SK-N-MC (cell line): ENCODE measurements around the gene STRBP.

Experiments used
- EZH2 ChIP-seq: fragments of 200-600 bp; sonication (generic); IDR thresholded peaks from one replicate; pipeline ENCODE4 v1.6.1; 2017; ENCODE audit warnings: antibody characterized with exemption
- POLR2AphosphoS5 ChIP-seq: IDR thresholded peaks from 2 replicates; pipeline ENCODE4 v1.6.1; 2012; ENCODE audit warnings: mild to moderate bottlenecking, low read depth, low read length, borderline replicate concordance

DNA sequence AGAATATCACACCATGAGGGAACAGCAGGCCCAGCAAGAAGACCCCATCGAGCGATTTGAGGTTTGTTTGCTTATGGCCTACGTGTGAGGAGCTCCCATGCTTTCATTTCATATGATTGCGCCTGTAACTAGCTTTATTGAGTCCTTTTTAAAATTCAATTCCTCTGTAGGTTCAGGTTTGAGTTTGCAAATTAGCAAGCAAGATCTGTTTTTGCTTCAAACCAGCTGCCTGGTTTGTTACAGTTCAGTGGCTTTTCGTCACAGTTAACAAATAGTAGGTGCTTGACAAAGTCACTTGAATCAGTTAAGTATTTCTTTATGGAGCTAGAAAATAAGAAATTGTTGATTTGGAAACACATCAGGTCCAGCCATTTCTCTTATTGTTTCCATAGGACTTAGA lies 178.6 kb downstream of the STRBP start:
- TF ChIP-seq EZH2 (no peak), POLR2AphosphoS5 (no peak)
